Measurements from ENCODE around the gene RYR1.
"Not testable (repeated sequence)": the region's sequence is repeated elsewhere in the genome, so short reads cannot be mapped to it uniquely, and the experiment has no call there.

The RYR1 gene

DNA sequence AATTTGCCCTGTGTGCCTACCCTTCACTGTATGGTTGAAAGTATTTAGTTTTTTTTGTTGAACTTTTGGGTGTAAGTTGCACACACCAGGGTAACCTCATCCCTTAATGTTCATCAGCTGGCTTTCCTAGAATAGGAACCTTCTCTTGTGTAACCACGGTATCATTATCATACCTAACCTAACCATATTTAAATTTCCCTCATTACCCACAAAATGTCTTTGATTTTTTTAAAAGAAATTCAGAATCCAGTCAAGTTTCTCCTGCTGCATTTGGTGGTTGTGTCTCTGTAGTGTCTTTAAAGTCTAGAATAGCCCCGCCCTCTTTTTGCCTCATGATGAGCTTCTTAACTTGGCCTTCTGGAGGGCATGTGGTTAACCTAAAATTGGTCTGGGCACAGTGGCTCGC, 80.3 kb downstream of the RYR1 start:
- no peak for DNase-seq
- Histone ChIP-seq H3K9me3 (ENCODE audit: severe bottlenecking) (no peaks in the 10 kb centered on the region), H3K4me3 (ENCODE audit: low read depth, low read length) (no peak overlapping the region), H3K27me3 (ENCODE audit: insufficient read depth, low read depth, severe bottlenecking) (no peaks in the 10 kb centered on the region), H3K36me3 (no peaks in the 10 kb centered on the region), H3K27ac (no peak overlapping the region)
- TF ChIP-seq, protein P1, sequence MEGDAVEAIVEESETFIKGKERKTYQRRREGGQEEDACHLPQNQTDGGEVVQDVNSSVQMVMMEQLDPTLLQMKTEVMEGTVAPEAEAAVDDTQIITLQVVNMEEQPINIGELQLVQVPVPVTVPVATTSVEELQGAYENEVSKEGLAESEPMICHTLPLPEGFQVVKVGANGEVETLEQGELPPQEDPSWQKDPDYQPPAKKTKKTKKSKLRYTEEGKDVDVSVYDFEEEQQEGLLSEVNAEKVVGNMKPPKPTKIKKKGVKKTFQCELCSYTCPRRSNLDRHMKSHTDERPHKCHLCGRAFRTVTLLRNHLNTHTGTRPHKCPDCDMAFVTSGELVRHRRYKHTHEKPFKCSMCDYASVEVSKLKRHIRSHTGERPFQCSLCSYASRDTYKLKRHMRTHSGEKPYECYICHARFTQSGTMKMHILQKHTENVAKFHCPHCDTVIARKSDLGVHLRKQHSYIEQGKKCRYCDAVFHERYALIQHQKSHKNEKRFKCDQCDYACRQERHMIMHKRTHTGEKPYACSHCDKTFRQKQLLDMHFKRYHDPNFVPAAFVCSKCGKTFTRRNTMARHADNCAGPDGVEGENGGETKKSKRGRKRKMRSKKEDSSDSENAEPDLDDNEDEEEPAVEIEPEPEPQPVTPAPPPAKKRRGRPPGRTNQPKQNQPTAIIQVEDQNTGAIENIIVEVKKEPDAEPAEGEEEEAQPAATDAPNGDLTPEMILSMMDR (IDR thresholded peaks at IDR 0.05; ENCODE audit: low read depth, low read length) = no peak

DNA sequence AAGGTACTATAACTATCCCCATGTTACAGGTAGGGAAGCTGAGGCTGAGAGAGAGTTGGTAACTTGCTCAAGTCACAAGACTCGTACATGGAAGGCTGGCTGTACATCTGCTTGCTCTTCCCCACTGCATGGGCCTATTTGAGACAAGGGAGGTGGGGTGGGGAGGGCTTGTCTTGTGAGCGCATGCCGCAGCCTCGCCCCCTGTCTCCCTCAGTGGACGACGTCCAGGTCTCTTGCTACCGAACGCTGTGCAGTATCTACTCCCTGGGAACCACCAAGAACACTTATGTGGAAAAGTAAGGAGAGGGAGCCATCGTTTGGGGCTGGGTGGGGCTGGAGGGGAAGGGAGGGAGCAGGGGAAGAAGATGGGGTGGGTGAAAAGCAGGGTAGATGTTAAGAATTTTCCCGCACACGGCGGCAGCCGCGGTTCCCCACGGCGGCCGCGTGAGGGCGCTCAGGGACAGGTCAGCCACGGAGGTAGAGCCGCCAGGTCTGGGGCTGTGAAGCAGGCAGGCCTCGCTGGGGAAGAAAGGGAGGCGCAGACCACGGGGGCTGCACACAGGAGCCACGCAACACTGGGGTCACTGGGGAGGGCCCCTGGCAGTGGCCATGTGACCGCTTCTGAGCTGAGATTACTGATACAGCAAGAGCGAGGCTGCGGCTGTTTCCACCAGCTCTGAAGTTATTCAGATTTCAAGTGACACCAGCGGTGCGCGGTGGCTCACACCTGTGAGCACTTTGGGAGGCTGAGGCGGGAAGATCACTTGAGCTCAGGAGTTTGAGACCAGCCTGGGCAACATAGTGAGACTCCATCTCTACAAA, 81.5 kb downstream of the RYR1 start:
- DNase-seq = peak; percentile 81
- TF ChIP-seq, protein P1 (IDR thresholded peaks at IDR 0.05; ENCODE audit: low read depth, low read length) = peak; percentile 92
- 0 out of 2 replicates have a peak overlapping the region, but pooled peaks have one; percentile 26 for H3K27ac ChIP-seq
- no peaks in the 10 kb centered on the region for H3K9me3 ChIP-seq (ENCODE audit: severe bottlenecking)
- H3K4me3 ChIP-seq (ENCODE audit: low read depth, low read length) = no peak overlapping the region
- no peaks in the 10 kb centered on the region for H3K36me3 ChIP-seq
- H3K27me3 ChIP-seq (ENCODE audit: insufficient read depth, low read depth, severe bottlenecking) = no peaks in the 10 kb centered on the region

DNA sequence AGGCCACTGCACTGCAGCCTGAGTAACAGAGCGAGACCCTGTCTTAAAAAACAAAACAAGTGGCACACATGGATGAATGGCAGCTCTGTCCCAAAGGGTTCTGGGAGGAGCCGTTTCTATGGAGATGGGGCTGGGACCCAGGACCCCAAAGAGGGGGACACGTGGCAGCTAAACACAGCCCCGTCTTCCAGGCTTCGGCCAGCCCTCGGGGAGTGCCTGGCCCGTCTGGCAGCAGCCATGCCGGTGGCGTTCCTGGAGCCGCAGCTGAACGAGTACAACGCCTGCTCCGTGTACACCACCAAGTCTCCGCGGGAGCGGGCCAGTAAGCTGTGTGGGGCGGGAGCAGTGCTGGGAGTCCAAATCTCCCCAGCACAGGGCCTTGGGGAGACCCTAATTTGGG, 82.4 kb downstream of the RYR1 start:
- H3K36me3 ChIP-seq = no peaks in the 10 kb centered on the region
- H3K9me3 ChIP-seq (ENCODE audit: severe bottlenecking) = no peaks in the 10 kb centered on the region
- TF ChIP-seq, protein P1 (IDR thresholded peaks at IDR 0.05; ENCODE audit: low read depth, low read length) = no peak
- no peaks in the 10 kb centered on the region for H3K27me3 ChIP-seq (ENCODE audit: insufficient read depth, low read depth, severe bottlenecking)
- H3K27ac ChIP-seq = no peak overlapping the region
- no peak for DNase-seq
- H3K4me3 ChIP-seq (ENCODE audit: low read depth, low read length) = no peak overlapping the region

DNA sequence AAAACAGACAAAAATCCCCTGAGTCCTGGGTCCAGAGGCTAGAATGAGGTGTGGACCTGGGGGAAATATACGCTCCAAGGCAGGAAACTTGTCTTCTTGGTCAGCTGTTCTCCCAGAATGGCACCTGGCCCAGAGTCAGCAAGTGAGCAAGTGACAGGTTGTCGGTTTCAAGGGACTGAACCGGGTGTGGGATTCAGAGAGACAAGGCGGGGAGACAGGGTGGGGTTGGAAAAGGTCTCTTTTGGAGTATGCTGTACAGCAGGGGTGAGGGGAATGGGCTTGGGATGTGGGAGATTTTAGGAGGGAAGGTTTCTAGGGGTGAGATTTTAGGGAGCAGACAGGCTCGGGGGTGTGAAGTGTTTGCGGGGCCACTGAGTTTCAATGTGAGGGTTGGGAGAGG, 83.3 kb downstream of the RYR1 start:
- Histone ChIP-seq H3K4me3 (ENCODE audit: low read depth, low read length) (no peak overlapping the region), H3K27ac (no peak overlapping the region), H3K36me3 (no peaks in the 10 kb centered on the region), H3K27me3 (ENCODE audit: insufficient read depth, low read depth, severe bottlenecking) (no peaks in the 10 kb centered on the region), H3K9me3 (ENCODE audit: severe bottlenecking) (no peaks in the 10 kb centered on the region)
- no peak for DNase-seq
- TF ChIP-seq, protein P1 (IDR thresholded peaks at IDR 0.05; ENCODE audit: low read depth, low read length) = no peak

DNA sequence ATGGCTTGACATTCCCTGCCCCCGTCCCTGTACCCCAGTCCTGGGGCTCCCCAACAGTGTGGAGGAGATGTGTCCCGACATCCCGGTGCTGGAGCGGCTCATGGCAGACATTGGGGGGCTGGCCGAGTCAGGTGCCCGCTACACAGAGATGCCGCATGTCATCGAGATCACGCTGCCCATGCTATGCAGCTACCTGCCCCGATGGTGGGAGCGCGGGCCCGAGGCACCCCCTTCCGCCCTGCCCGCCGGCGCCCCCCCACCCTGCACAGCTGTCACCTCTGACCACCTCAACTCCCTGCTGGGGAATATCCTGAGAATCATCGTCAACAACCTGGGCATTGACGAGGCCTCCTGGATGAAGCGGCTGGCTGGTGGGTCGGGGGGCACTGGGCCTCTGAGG, 83.8 kb downstream of the RYR1 start:
- DNase-seq = no peak
- Histone ChIP-seq H3K4me3 (ENCODE audit: low read depth, low read length) (no peak overlapping the region), H3K36me3 (no peaks in the 10 kb centered on the region), H3K27me3 (ENCODE audit: insufficient read depth, low read depth, severe bottlenecking) (no peaks in the 10 kb centered on the region), H3K27ac (no peak overlapping the region), H3K9me3 (ENCODE audit: severe bottlenecking) (no peaks in the 10 kb centered on the region)
- TF ChIP-seq, protein P1 (IDR thresholded peaks at IDR 0.05; ENCODE audit: low read depth, low read length) = no peak

DNA sequence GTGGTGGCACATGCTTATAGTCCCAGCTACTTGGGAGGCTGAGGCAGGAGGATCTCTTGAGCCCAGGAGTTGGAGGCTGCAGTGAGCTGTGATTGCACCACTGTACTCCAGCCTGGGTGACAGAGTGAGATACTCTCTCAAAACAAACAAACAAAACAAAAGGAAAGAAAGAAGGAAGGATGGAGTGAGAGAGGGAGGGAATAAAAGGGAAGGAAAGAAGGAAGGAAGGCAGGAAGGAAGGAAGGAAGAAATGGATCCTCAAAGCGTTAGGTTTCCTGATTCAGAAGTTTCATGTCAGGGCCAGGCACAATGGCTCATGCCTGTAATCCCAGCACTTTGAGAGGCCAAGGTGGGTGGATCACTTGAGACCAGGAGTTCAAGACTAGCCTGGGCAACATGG, 84.5 kb downstream of the RYR1 start:
- H3K36me3 ChIP-seq = not testable (repeated sequence)

More for the DNA sequence above, 84.5 kb downstream of the RYR1 start:
- H3K9me3 ChIP-seq (ENCODE audit: severe bottlenecking); DNase-seq; H3K27ac ChIP-seq; H3K4me3 ChIP-seq (ENCODE audit: low read depth, low read length); H3K27me3 ChIP-seq (ENCODE audit: insufficient read depth, low read depth, severe bottlenecking): not testable (repeated sequence)
